SJSA1 (cell line): Measurements from ENCODE around the gene CASP3. TPM values are rescaled to one million over a fixed set of nuclear protein-coding genes. Genes with fewer than 3 reads are reported as not detected.
"Not testable (repeated sequence)": the region's sequence is repeated elsewhere in the genome, so short reads cannot be mapped to it uniquely, and the experiment has no call there.

Source experiments
- DNase-seq, 2 experiments: peaks; one replicate each; pipeline ENCODE4 v3.0.0-alpha.2; 2015 to 2020; ENCODE audit warnings: low spot score in 2 of 2, low read depth in 1 of 2
- H3K27ac ChIP-seq: fragments of 250-450 bp; sonication (Bioruptor Pico); 2 replicates; pipeline ENCODE4 v1.5.1; 2020; ENCODE audit warnings: mild to moderate bottlenecking, moderate library complexity
- H3K27me3 ChIP-seq: fragments of 250-450 bp; sonication (Bioruptor Pico); replicated peaks from 2 replicates; pipeline ENCODE4 v1.5.1; 2020; ENCODE audit warnings: mild to moderate bottlenecking, moderate library complexity
- H3K36me3 ChIP-seq: fragments of 250-450 bp; sonication (Bioruptor Pico); 2 replicates; pipeline ENCODE4 v1.5.1; 2020; ENCODE audit warnings: mild to moderate bottlenecking
- H3K4me1 ChIP-seq: fragments of 250-450 bp; sonication (Bioruptor Pico); replicated peaks from 2 replicates; pipeline ENCODE4 v1.6.1; 2021; ENCODE audit warnings: mild to moderate bottlenecking
- H3K4me3 ChIP-seq: fragments of 250-450 bp; sonication (Bioruptor Pico); 2 replicates; pipeline ENCODE4 v1.5.1; 2020; ENCODE audit warnings: mild to moderate bottlenecking
- H3K9me3 ChIP-seq: fragments of 250-450 bp; sonication (Bioruptor Pico); replicated peaks from 2 replicates; pipeline ENCODE4 v1.5.1; 2020; ENCODE audit warnings: mild to moderate bottlenecking
- total RNA-seq: library from RNA; depleted of rRNA; stranded (reverse); fragments of >200 nt; shearing (Covaris generic); gene quantifications from 2 replicates; pipeline ENCODE4 v1.2.3, GENCODE V29; 2014

Gene CASP3
- total RNA-seq, 1 experiment from 2014 or later, result 58.6 TPM

GRCh38 chr4:184613405-184613804 lies 35.8 kb downstream of the CASP3 start:
- no peak overlapping the region for H3K27ac ChIP-seq
- no peaks in the 10 kb centered on the region for H3K4me1 ChIP-seq
- DNase-seq, result no peak
- H3K27me3 ChIP-seq, result no peaks in the 10 kb centered on the region
- H3K9me3 ChIP-seq, result no peaks in the 10 kb centered on the region
- H3K36me3 ChIP-seq, result no peaks in the 10 kb centered on the region
- no peak overlapping the region for H3K4me3 ChIP-seq

- Histone ChIP-seq H3K36me3 (no peaks in the 10 kb centered on the region), H3K4me3 (no peak overlapping the region), H3K27ac (no peak overlapping the region), H3K9me3 (no peaks in the 10 kb centered on the region), H3K4me1 (no peaks in the 10 kb centered on the region), H3K27me3 (no peaks in the 10 kb centered on the region)
- no peak for DNase-seq
Observed at GRCh38 chr4:184612074-184612473, 37.2 kb downstream of the CASP3 start.

DNA sequence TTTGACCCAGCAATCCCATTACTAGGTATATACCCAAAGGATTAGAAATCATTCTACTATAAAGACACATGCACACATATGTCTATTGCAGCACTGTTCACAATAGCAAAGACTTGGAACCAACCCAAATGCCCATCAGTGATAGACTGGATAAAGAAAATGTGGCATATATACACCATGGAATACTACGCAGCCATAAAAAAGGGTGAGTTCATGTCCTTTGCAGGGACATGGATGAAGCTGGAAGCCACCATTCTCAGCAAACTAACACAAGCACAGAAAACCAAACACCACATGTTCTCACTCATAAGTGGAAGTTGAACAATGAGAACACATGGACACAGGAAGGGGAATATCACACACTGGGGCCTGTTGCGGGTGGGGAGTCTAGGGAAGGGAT lies 41.8 kb downstream of the CASP3 start:
- not testable (repeated sequence) for H3K36me3 ChIP-seq, H3K27ac ChIP-seq, H3K27me3 ChIP-seq, H3K4me1 ChIP-seq, H3K4me3 ChIP-seq, H3K9me3 ChIP-seq, DNase-seq

DNA sequence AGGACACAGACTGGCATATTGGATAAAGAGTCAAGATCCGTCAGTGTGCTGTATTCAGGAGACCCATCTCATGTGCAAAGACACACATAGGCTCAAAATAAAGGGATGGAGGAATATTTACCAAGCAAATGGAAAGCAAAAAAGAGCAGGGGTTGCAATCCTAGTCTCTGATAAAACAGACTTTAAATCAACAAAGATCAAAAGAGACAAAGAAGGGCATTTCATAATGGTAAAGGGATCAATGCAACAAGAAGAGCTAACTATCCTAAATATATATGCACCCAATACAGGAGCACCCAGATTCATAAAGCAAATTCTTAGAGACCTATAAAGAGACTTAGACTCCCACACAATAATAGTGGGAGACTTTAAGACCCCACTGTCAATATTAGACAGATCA lies 46.4 kb downstream of the CASP3 start:
- H3K4me3 ChIP-seq, H3K27me3 ChIP-seq, H3K27ac ChIP-seq, H3K9me3 ChIP-seq, H3K36me3 ChIP-seq, H3K4me1 ChIP-seq, DNase-seq: not testable (repeated sequence)

GRCh38 chr4:184600982-184601381 lies 48.3 kb downstream of the CASP3 start:
- not testable (repeated sequence) for H3K27me3 ChIP-seq, H3K4me1 ChIP-seq, H3K4me3 ChIP-seq, DNase-seq, H3K36me3 ChIP-seq, H3K9me3 ChIP-seq, H3K27ac ChIP-seq

GRCh38 chr4:184599492-184600135 lies 49.6 kb downstream of the CASP3 start:
- Histone ChIP-seq H3K9me3 (no peaks in the 10 kb centered on the region), H3K4me3 (no peak overlapping the region), H3K27ac (no peak overlapping the region), H3K4me1 (no peaks in the 10 kb centered on the region), H3K27me3 (no peaks in the 10 kb centered on the region), H3K36me3 (no peaks in the 10 kb centered on the region)
- DNase-seq, result no peak

- no peaks in the 10 kb centered on the region for H3K9me3 ChIP-seq
- no peak overlapping the region for H3K27ac ChIP-seq
- H3K4me1 ChIP-seq, result no peaks in the 10 kb centered on the region
- no peaks in the 10 kb centered on the region for H3K36me3 ChIP-seq
- H3K27me3 ChIP-seq, result no peaks in the 10 kb centered on the region
- no peak for DNase-seq
- no peak overlapping the region for H3K4me3 ChIP-seq
Observed at GRCh38 chr4:184598753-184599491, 50.3 kb downstream of the CASP3 start.

DNA sequence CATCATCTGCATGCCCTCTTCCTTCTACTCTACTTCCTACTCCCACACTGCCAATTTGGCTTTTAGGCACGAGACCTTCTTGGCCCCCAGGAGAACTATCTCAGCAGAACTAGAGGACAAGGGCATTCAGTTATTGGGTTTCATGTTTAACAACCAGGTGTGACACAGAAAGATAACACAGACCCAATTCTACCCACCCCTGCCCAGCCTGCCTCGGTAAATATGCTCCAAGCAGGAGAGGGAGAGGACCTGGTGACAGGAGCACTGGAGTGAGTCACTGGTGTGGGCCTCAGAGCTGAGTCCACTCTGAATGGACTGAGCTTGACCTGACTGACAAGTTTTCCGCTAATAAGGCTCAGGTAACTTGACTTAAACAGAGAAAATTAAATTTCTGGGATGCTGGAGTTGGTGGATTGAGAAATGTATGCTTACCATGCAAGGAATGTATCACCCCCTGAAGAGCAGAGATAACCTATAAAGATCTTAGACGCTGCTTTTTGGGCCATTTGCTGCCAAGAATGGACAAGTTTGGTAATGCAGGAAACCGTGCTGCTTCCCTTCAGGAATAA lies 52.5 kb downstream of the CASP3 start:
- no peak for DNase-seq
- Histone ChIP-seq H3K27ac (no peak overlapping the region), H3K4me3 (no peak overlapping the region), H3K4me1 (no peaks in the 10 kb centered on the region), H3K36me3 (no peaks in the 10 kb centered on the region), H3K9me3 (no peaks in the 10 kb centered on the region), H3K27me3 (no peaks in the 10 kb centered on the region)

- DNase-seq, result no peak
- Histone ChIP-seq H3K4me1 (no peaks in the 10 kb centered on the region), H3K36me3 (no peaks in the 10 kb centered on the region), H3K4me3 (no peak overlapping the region), H3K9me3 (no peaks in the 10 kb centered on the region), H3K27me3 (no peaks in the 10 kb centered on the region), H3K27ac (no peak overlapping the region)
Observed at GRCh38 chr4:184596044-184596616, 53.1 kb downstream of the CASP3 start.

DNA sequence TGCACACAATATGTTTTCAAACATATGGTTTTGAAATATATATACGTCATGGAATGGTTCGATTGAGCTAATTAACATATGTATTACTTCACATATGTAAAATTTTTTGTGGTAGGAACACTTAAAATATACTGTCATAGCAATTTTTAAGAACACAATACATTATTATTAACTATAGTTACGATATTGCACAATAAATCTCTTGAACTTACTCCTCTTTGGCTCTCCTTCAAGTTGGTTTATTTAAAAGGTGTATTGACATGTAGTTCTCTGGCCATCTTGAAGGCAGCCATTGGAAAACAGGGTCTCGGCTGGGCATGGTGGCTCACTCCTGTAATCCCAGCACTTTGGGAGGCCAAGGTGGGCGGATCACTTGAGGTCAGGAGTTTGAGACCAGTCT lies 53.8 kb downstream of the CASP3 start:
- Histone ChIP-seq H3K9me3 (no peaks in the 10 kb centered on the region), H3K36me3 (no peaks in the 10 kb centered on the region), H3K4me1 (no peaks in the 10 kb centered on the region)

GRCh38 chr4:184593461-184593860 lies 55.8 kb downstream of the CASP3 start:
- Histone ChIP-seq H3K9me3 (no peaks in the 10 kb centered on the region), H3K27me3 (no peaks in the 10 kb centered on the region), H3K4me3 (no peak overlapping the region), H3K36me3 (no peaks in the 10 kb centered on the region), H3K4me1 (no peaks in the 10 kb centered on the region), H3K27ac (no peak overlapping the region)
- DNase-seq, result no peak

More for the DNA sequence above, 53.8 kb downstream of the CASP3 start:
- Histone ChIP-seq H3K27ac (no peak overlapping the region), H3K4me3 (no peak overlapping the region), H3K27me3 (no peaks in the 10 kb centered on the region)
- no peak for DNase-seq

- not testable (repeated sequence) for H3K36me3 ChIP-seq, H3K4me1 ChIP-seq, H3K27me3 ChIP-seq, DNase-seq, H3K4me3 ChIP-seq, H3K27ac ChIP-seq, H3K9me3 ChIP-seq
Observed at GRCh38 chr4:184591747-184592270, 57.4 kb downstream of the CASP3 start.

DNA sequence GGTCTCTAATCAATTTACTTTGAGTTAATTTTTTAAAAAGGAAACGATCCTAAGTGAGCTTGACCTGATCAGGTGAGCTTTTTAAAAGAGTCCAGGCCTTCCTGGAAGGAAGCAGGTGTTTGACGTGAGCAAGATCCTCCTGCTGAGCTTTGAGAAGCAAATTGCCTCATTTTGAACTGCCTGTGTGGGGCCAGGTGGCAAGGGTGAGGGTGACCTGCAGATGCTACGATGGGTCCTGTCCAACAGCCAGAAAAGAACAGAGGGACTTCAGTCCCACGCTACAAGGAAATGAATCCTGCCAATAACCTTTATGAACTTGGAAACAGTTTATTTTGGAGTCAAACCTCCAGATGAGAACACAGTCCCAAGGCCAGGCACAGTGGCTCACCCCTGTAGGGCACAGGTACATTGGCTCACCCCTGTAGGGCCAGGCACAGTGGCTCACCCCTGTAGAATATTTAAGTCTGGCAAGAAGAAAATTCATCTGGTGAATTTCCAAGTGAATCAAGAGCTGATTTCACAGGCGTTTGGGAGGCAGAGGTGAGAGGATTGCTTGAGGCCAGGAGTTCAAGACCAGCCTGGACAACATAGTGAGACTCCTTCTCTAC lies 58.1 kb downstream of the CASP3 start:
- no peak overlapping the region for H3K4me3 ChIP-seq

DNA sequence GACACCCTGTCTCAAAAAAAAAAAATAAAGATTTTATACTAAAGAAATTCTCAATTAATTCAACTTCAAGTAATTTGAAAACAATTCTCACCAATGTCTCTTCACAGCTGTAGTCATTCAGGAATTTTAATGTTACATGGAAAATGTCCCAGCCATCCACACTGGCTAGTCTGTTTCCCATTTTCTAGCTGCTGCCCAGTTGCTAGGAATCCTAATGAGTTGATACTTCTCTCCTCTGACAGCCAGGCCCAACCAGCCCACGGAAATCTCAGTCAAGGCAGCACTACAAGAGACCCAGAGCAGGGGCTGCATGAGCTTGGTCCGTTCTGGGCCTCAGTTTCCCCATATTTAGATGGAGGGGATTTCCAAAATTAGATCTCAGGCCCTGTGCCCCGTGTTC lies 59.1 kb downstream of the CASP3 start:
- Histone ChIP-seq H3K36me3 (no peaks in the 10 kb centered on the region), H3K9me3 (no peaks in the 10 kb centered on the region), H3K27me3 (no peaks in the 10 kb centered on the region), H3K4me3 (no peak overlapping the region), H3K27ac (no peak overlapping the region), H3K4me1 (no peaks in the 10 kb centered on the region)
- no peak for DNase-seq

More for the DNA sequence above, 58.1 kb downstream of the CASP3 start:
- Histone ChIP-seq H3K27ac (no peak overlapping the region), H3K9me3 (no peaks in the 10 kb centered on the region), H3K27me3 (no peaks in the 10 kb centered on the region), H3K4me1 (no peaks in the 10 kb centered on the region), H3K36me3 (no peaks in the 10 kb centered on the region)
- DNase-seq, result no peak
